Measurements from ENCODE around the gene SLC16A8.

Gene SLC16A8

DNA sequence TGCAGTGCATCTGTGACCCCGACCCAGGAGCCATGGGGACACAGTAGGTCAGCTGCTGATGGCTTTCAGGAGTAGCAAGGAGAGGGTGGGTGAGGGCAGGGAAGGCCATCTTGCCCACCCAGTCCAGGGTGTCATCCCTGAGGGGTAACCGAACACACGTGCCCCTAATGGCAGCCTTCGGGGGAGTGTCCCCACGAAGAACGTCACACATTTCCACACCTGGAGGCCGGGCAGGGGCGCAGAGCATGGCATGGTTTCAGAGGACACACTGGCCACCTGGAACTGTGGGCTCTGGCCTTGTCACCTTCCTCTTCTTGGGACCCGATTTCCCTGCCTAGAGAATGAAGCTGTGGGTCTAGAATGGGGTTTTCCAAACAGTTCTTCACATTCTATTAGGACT lies 45.9 kb upstream of the SLC16A8 start:
- no peak for DNase-seq
- peaks cover 15% of the 10 kb centered on the region for H3K36me3 ChIP-seq
- TF ChIP-seq, protein P1, sequence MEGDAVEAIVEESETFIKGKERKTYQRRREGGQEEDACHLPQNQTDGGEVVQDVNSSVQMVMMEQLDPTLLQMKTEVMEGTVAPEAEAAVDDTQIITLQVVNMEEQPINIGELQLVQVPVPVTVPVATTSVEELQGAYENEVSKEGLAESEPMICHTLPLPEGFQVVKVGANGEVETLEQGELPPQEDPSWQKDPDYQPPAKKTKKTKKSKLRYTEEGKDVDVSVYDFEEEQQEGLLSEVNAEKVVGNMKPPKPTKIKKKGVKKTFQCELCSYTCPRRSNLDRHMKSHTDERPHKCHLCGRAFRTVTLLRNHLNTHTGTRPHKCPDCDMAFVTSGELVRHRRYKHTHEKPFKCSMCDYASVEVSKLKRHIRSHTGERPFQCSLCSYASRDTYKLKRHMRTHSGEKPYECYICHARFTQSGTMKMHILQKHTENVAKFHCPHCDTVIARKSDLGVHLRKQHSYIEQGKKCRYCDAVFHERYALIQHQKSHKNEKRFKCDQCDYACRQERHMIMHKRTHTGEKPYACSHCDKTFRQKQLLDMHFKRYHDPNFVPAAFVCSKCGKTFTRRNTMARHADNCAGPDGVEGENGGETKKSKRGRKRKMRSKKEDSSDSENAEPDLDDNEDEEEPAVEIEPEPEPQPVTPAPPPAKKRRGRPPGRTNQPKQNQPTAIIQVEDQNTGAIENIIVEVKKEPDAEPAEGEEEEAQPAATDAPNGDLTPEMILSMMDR (IDR thresholded peaks at IDR 0.05; ENCODE audit: low read depth, low read length): no peak
- no peaks in the 10 kb centered on the region for H3K27me3 ChIP-seq (ENCODE audit: insufficient read depth, low read depth, severe bottlenecking)
- H3K9me3 ChIP-seq (ENCODE audit: severe bottlenecking): no peaks in the 10 kb centered on the region
- H3K4me3 ChIP-seq (ENCODE audit: low read depth, low read length): no peak overlapping the region
- H3K27ac ChIP-seq: no peak overlapping the region

DNA sequence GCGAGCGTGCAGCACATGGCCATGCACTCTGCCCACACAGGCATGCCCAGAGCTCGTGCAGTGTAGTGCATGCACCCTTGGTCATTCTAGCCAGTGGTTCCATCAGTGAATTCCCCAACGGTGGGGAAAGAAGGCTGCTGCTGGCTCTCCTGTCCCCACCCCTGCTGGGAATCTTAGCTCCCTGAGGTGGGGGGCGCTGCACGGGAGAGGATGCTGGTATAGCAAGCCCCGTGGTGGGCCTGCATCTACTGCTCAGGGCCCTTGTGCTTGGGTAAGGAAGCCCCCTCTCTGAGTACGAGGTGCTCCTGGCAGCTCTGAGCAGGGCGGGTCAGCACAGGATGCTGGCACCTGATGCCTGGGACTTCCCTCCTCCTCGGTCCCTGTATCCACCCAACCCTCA lies 45.0 kb upstream of the SLC16A8 start:
- DNase-seq: no peak
- Histone ChIP-seq H3K36me3 (peaks cover 15% of the 10 kb centered on the region), H3K4me3 (ENCODE audit: low read depth, low read length) (no peak overlapping the region), H3K27me3 (ENCODE audit: insufficient read depth, low read depth, severe bottlenecking) (no peaks in the 10 kb centered on the region), H3K27ac (no peak overlapping the region), H3K9me3 (ENCODE audit: severe bottlenecking) (no peaks in the 10 kb centered on the region)
- TF ChIP-seq, protein P1 (IDR thresholded peaks at IDR 0.05; ENCODE audit: low read depth, low read length): no peak

DNA sequence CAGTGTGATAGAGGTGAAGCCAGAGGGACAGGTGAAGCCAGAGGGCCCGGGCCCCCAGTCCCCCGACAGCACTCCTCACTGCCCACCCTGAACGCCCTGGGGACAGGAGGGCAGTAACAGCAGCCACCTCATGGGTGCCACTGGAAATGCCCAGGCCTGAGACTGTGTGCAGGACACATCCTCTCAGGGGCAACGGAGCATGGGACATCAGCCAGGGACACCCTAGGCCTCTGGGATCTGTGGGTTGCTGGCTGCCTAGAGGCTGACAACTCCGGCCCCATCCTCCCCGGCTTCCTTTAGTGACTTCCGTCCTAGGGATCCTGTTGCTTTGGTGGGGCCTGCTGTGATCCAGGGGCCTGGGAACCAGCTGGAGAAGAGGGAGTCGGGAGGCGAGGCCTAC lies 43.9 kb upstream of the SLC16A8 start:
- TF ChIP-seq, protein P1 (IDR thresholded peaks at IDR 0.05; ENCODE audit: low read depth, low read length): no peak
- no peak for DNase-seq
- Histone ChIP-seq H3K36me3 (peaks cover 15% of the 10 kb centered on the region), H3K4me3 (ENCODE audit: low read depth, low read length) (no peak overlapping the region), H3K9me3 (ENCODE audit: severe bottlenecking) (no peaks in the 10 kb centered on the region), H3K27ac (peak overlapping the region; percentile 74), H3K27me3 (ENCODE audit: insufficient read depth, low read depth, severe bottlenecking) (no peaks in the 10 kb centered on the region)

DNA sequence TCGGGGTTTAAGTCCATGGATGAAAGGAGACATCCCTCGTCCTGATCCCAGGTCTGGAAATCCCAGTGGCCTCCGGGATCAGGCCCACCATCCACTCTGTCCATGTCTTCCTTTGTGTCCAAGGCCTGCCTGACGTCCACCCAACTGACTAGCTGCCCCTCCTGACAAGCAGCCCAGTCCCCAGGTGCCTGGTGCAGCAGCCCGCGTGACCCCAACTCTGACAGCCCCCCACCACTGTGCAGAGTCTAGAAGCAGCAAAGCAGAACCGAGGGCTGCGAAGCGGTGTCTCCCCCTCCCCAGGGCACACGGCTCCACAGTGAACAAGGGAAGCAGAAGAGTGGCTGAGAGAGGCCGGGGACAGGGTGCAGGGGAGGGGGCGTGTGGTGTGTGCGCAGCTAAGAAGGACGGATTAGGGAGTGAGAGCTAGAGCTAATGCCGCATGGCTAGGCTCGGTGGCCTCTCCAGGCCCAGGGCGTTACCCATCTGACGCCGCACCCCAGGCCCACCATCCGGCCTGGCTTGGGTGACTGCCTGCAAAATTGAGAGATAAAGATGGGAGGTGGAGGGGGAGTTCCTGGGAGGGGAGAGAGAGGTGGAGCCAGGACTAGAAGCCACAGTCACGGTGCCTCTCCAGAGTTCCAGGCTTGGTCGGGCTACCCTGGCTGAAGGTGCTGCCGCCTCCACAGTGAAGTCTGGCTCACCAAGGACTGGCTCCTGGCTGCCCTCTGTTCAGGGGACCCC lies 43.1 kb upstream of the SLC16A8 start:
- no peak overlapping the region for H3K4me3 ChIP-seq (ENCODE audit: low read depth, low read length)
- no peaks in the 10 kb centered on the region for H3K9me3 ChIP-seq (ENCODE audit: severe bottlenecking)
- TF ChIP-seq, protein P1 (IDR thresholded peaks at IDR 0.05; ENCODE audit: low read depth, low read length): no peak
- DNase-seq: peak; percentile 85
- H3K27ac ChIP-seq: peak overlapping the region; percentile 74
- peaks cover 12% of the 10 kb centered on the region for H3K36me3 ChIP-seq
- no peaks in the 10 kb centered on the region for H3K27me3 ChIP-seq (ENCODE audit: insufficient read depth, low read depth, severe bottlenecking)

DNA sequence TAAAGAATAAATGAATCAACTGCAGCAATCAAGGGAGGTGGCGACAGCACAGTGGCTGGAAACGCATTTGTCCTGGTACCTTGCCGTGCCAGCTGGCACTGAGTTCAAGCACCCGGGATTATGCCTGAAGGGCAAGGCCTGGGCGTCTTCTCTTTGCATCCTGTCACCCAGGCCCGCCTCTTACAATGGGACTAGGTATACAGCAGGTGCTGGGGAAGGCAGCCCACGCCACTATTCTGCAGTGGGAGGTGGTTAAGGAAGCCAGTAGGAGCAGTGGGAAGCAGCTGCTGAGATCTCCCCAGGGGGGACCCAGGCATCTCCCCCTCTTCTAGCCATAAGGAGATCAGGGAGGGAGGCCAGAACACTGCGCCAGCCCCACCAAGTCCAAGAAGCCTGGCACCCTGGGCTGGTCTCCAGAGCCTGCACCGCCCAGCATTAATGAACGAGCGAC lies 41.8 kb upstream of the SLC16A8 start:
- Histone ChIP-seq H3K4me3 (ENCODE audit: low read depth, low read length) (no peak overlapping the region), H3K27ac (peak overlapping the region; percentile 74), H3K9me3 (ENCODE audit: severe bottlenecking) (no peaks in the 10 kb centered on the region), H3K27me3 (ENCODE audit: insufficient read depth, low read depth, severe bottlenecking) (no peaks in the 10 kb centered on the region), H3K36me3 (peaks cover 7% of the 10 kb centered on the region; the same call in 1 of the 2 replicates)
- no peak for DNase-seq
- TF ChIP-seq, protein P1 (IDR thresholded peaks at IDR 0.05; ENCODE audit: low read depth, low read length): no peak
